OCI-LY7 (cell line): ENCODE data around the gene RARB. TPM values are rescaled to one million over a fixed set of nuclear protein-coding genes. Genes with fewer than 3 reads are reported as not detected.

Source experiments
- BruUV-seq: library from RNA; stranded (reverse); fragments of 400-500 nt; replicated peaks from 2 replicates; lab custom pipeline; 2021; lab: Mats Ljungman, UMichigan
- CTCF ChIA-PET: fragments of 300-600 bp; sonication (Branson Sonifier 250); formaldehyde crosslinking; loops from one replicate; lab custom pipeline; 2022; ENCODE audit warnings: antibody characterized with exemption; ENCODE audit not compliant: unreplicated experiment; lab: Charles Lee
- POLR2A ChIA-PET: fragments of 300-600 bp; sonication (Branson Sonifier 250); formaldehyde crosslinking; loops from one replicate; lab custom pipeline; 2022; ENCODE audit warnings: antibody characterized with exemption; lab: Charles Lee
- DNase-seq: peaks from one replicate; pipeline ENCODE4 v3.0.0-alpha.2; 2015; ENCODE audit warnings: low spot score
- H2AFZ ChIP-seq: fragments of 200-600 bp; sonication (generic), shearing (Covaris generic); 2 replicates; pipeline ENCODE4 v1.6.1; 2014; ENCODE audit warnings: mild to moderate bottlenecking, antibody characterized with exemption, low read length, moderate library complexity
- H3K27ac ChIP-seq: fragments of 200-600 bp; sonication (generic); 2 replicates; pipeline ENCODE4 v1.5.1; 2014; ENCODE audit warnings: mixed run types, low read depth, mild to moderate bottlenecking, moderate library complexity, low read length, inconsistent platforms; ENCODE audit not compliant: poor library complexity, severe bottlenecking
- H3K36me3 ChIP-seq: fragments of 200-600 bp; sonication (generic); 2 replicates; pipeline ENCODE4 v1.6.1; 2014; ENCODE audit warnings: mild to moderate bottlenecking, antibody characterized with exemption, low read length, moderate library complexity, mixed read lengths; ENCODE audit not compliant: insufficient read depth
- H3K4me1 ChIP-seq: fragments of 200-600 bp; sonication (generic); 2 replicates; pipeline ENCODE4 v1.5.1; 2014; ENCODE audit warnings: mild to moderate bottlenecking, low read length; ENCODE audit not compliant: insufficient read depth, poor library complexity, severe bottlenecking
- H3K4me2 ChIP-seq: fragments of 200-600 bp; sonication (generic); 2 replicates; pipeline ENCODE4 v1.6.1; 2014; ENCODE audit warnings: mild to moderate bottlenecking, low read length
- H3K4me3 ChIP-seq: fragments of 200-600 bp; sonication (generic); 2 replicates; pipeline ENCODE4 v1.5.1; 2014; ENCODE audit warnings: mild to moderate bottlenecking, low read depth, low read length; ENCODE audit not compliant: poor library complexity, severe bottlenecking
- H3K79me2 ChIP-seq: fragments of 200-600 bp; sonication (generic); 2 replicates; pipeline ENCODE4 v1.6.1; 2016; ENCODE audit warnings: low read depth, mild to moderate bottlenecking, low read length, moderate library complexity, mixed read lengths; ENCODE audit not compliant: insufficient read depth
- H3K9me2 ChIP-seq: fragments of 200-600 bp; sonication (generic); 2 replicates; pipeline ENCODE4 v1.6.1; 2016; ENCODE audit warnings: mild to moderate bottlenecking, low read length, mixed read lengths; ENCODE audit not compliant: insufficient read depth
- H3K9me3 ChIP-seq: fragments of 200-600 bp; sonication (generic); 2 replicates; pipeline ENCODE4 v1.6.1; 2014; ENCODE audit warnings: mild to moderate bottlenecking, mixed run types, low read length, mixed read lengths
- H4K20me1 ChIP-seq: fragments of 200-600 bp; sonication (generic); 2 replicates; pipeline ENCODE4 v1.6.1; 2014; ENCODE audit warnings: mild to moderate bottlenecking, antibody characterized with exemption, low read length, moderate library complexity, mixed read lengths; ENCODE audit not compliant: insufficient read depth
- CTCF ChIP-seq: fragments of 200-600 bp; sonication (generic); conservative IDR thresholded peaks from 2 replicates; pipeline ENCODE4 v1.5.1; 2014; ENCODE audit warnings: mild to moderate bottlenecking, antibody characterized with exemption, low read length, moderate library complexity, mixed read lengths
- EZH2phosphoT487 ChIP-seq: fragments of 200-600 bp; sonication (generic); IDR thresholded peaks from 2 replicates; pipeline ENCODE4 v1.6.1; 2018; ENCODE audit warnings: low read depth, borderline replicate concordance, mild to moderate bottlenecking, mixed run types, antibody characterized with exemption, low read length, moderate library complexity, mixed read lengths
- intact Hi-C: fragments of 100-400 bp; cut with micrococcal nuclease; formaldehyde crosslinking; loops from one replicate; pipeline ENCODE4 v1.10.0; 2022; ENCODE audit not compliant: unreplicated experiment
- total RNA-seq, 2 experiments: library from RNA; depleted of rRNA in 1 of 2; stranded (reverse); fragments of >200 nt in 1 of 2; shearing (Covaris generic) in 1 of 2; gene quantifications; 2 replicates each; pipeline ENCODE4 v1.2.3, GENCODE V29; 2014 to 2022

The RARB gene
- total RNA-seq, 2 experiments from 2014 or later: not detected

- Histone ChIP-seq H3K79me2 (no peaks in the 10 kb centered on the region), H3K9me3 (no peaks in the 10 kb centered on the region), H3K9me2 (no peaks in the 10 kb centered on the region), H3K4me1 (no peaks in the 10 kb centered on the region), H4K20me1 (no peaks in the 10 kb centered on the region), H3K4me2 (no peak overlapping the region), H3K27ac (no peak overlapping the region), H3K4me3 (no peak overlapping the region), H3K36me3 (no peaks in the 10 kb centered on the region), H2AFZ (no peak overlapping the region)
- ChIA-PET POLR2A (no interaction called here), CTCF (no interaction called here)
- no TSS peak for BruUV-seq
- no peak for DNase-seq
- no peak for TF ChIP-seq CTCF
- intact Hi-C loops: no loop called here
These were observed 139.9 kb downstream of the RARB start for GRCh38 chr3:25567806-25568524.

GRCh38 chr3:25568525-25569078 is 140.5 kb downstream of the RARB start:
- Histone ChIP-seq H2AFZ (no peak overlapping the region), H3K36me3 (no peaks in the 10 kb centered on the region), H3K27ac (no peak overlapping the region), H3K4me2 (no peak overlapping the region), H3K9me3 (no peaks in the 10 kb centered on the region), H3K9me2 (no peaks in the 10 kb centered on the region), H4K20me1 (no peaks in the 10 kb centered on the region), H3K4me3 (no peak overlapping the region), H3K4me1 (no peaks in the 10 kb centered on the region), H3K79me2 (no peaks in the 10 kb centered on the region)
- intact Hi-C loops: no loop called here
- POLR2A ChIA-PET: interaction anchor here (0.7 to 1.0 kb wide), 4 partner anchors 10 to 964 kb away, joined by 3 read pairs; no protein-coding TSS in a partner anchor
- TF ChIP-seq CTCF (no peak), EZH2phosphoT487 (no peak)
- DNase-seq: no peak
- no TSS peak for BruUV-seq
- CTCF ChIA-PET: no interaction called here

GRCh38 chr3:25571285-25571684 is 143.2 kb downstream of the RARB start:
- ChIA-PET CTCF (interaction anchor here (0.6 kb wide), 1 partner anchor 10 kb away, joined by 3 read pairs; no protein-coding TSS in a partner anchor), POLR2A (no interaction called here)

More at GRCh38 chr3:25571285-25571684, 143.2 kb downstream of the RARB start:
- H3K4me2 ChIP-seq: no peak overlapping the region
- H3K79me2 ChIP-seq: no peaks in the 10 kb centered on the region
- no peaks in the 10 kb centered on the region for H3K9me2 ChIP-seq
- no peak overlapping the region for H2AFZ ChIP-seq
- intact Hi-C loops: no loop called here
- no peaks in the 10 kb centered on the region for H3K4me1 ChIP-seq
- H3K27ac ChIP-seq: no peak overlapping the region
- H4K20me1 ChIP-seq: no peaks in the 10 kb centered on the region
- no peak overlapping the region for H3K4me3 ChIP-seq
- no peaks in the 10 kb centered on the region for H3K9me3 ChIP-seq
- no peak for DNase-seq
- TF ChIP-seq CTCF: no peak
- no peak for TF ChIP-seq EZH2phosphoT487
- no peaks in the 10 kb centered on the region for H3K36me3 ChIP-seq
- no TSS peak for BruUV-seq
